HFF-Myc (cell line): ENCODE data around the gene POLR3E.

Experiments
- DNase-seq: peaks from one replicate; pipeline ENCODE4 v3.0.0-alpha.2; 2011; ENCODE audit warnings: low read depth; ENCODE audit errors: extremely low read depth
- H3K4me3 ChIP-seq: replicated peaks from 2 replicates; pipeline ENCODE4 v1.5.1; 2011; ENCODE audit warnings: low read depth, mild to moderate bottlenecking, control low read depth, low read length
- CTCF ChIP-seq: IDR thresholded peaks from 2 replicates; pipeline ENCODE4 v1.5.1; 2012; ENCODE audit warnings: mild to moderate bottlenecking, low read depth, low read length, control low read depth; ENCODE audit errors: missing control alignments

The POLR3E gene

GRCh38 chr16:22326369-22326652, 29.1 kb downstream of the POLR3E start:
- no peak for TF ChIP-seq CTCF
- no peak for DNase-seq
- no peak overlapping the region for H3K4me3 ChIP-seq

DNA sequence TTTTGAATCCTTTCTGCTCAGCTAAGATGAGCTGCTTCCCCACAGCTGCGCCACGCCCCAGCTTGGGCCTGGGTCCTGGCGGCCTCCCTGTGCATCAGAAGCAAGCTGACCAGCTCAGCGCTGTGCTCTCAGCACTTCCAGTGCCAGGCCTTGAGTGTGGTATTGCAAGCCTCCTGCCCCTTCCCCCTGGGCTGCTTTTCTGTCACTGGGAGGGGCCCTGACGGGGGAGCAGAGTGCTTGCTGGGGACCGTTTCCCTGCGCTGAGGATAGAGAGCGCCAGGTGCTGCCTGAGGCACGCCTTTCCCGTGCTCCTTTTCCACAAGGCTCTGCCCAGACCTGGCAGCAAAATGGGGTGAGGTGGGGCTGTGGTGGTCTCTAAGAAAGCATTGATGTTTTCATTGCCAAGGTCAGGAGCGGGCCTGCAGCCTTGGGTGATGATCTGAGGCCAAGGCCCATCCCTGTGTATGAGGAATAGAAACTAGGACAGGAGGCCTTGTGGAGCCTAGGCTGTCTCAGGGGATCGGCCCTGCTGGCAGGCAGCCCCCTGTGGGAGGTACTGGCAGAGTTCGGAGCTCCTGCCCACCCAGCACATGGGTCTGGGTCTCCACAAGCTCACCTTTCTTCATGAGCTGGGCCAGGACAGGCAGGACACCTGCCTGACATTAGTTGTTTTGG, 29.7 kb downstream of the POLR3E start:
- H3K4me3 ChIP-seq = no peak overlapping the region
- TF ChIP-seq CTCF = no peak
- no peak for DNase-seq

- no peak for TF ChIP-seq CTCF
Observed at GRCh38 chr16:22327446-22327775, 30.2 kb downstream of the POLR3E start.

GRCh38 chr16:22328081-22328725, 31.0 kb downstream of the POLR3E start:
- H3K4me3 ChIP-seq = no peak overlapping the region
- TF ChIP-seq CTCF = no peak
- DNase-seq = no peak

More at GRCh38 chr16:22327446-22327775, 30.2 kb downstream of the POLR3E start:
- H3K4me3 ChIP-seq = no peak overlapping the region
- DNase-seq = no peak

- H3K4me3 ChIP-seq = no peak overlapping the region
- no peak for TF ChIP-seq CTCF
- no peak for DNase-seq
Observed at GRCh38 chr16:22329199-22329695, 32.0 kb downstream of the POLR3E start.

DNA sequence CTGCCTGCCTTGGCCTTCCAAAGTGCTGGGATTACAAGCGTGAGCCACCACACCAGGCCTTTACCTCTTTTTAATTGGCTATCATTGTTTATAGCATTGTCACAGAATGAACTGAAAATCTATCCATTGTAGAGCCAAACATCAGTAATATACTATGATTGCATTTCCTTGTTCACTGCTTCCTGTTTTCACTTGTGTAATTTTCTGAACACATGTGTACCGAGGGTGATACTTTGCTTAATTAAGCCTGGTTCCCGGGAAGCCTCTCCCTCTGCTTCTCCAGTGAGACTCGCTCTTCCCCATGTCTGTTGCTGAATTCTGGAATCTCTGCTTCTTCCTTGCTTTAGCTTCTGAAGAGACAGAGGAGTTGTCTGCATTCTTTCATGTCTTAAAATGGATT, 33.1 kb downstream of the POLR3E start:
- DNase-seq = no peak
- H3K4me3 ChIP-seq = no peak overlapping the region
- TF ChIP-seq CTCF = no peak

DNA sequence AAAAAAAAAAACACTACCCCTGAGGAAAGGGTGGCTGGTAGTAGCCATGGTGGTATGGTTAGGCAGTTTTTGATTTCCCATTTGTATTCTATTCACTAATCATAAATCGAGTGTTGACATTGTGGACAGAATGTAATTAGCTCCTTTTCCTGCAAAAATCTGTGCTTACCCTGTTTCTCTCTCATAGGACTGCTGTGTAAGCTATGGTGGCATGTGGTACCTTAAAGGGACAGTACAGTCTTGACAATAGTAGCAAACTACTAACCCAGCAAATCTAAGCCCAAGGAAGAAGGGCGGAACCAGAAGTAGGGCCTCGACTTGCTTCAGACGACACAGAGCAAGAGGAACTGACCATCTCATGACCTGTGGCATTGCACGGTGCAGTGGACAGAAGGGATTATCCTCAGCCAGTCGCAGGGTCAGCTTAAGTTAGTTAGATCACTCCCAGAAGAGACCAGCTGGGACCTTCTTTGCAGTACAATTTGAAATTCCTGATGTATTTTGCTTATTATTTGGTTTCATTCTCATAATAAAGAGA, 36.3 kb downstream of the POLR3E start:
- no peak for TF ChIP-seq CTCF
- no peak for DNase-seq
- no peak overlapping the region for H3K4me3 ChIP-seq
